Calu3 (cell line): ENCODE data around the gene NEU2. TPM values are rescaled to one million over a fixed set of nuclear protein-coding genes. Genes with fewer than 3 reads are reported as not detected.

Experiments
- BruUV-seq: library from RNA; stranded (reverse); fragments of 400-500 nt; replicated peaks from 2 replicates; lab custom pipeline; 2021; lab: Mats Ljungman, UMichigan
- CTCF ChIA-PET: fragments of 300-600 bp; sonication (Branson Sonifier 250); formaldehyde crosslinking; loops from one replicate; lab custom pipeline; 2022; ENCODE audit warnings: antibody characterized with exemption; lab: Charles Lee
- DNase-seq: peaks from one replicate; pipeline ENCODE4 v3.0.0; 2022
- H3K27ac Mint-ChIP-seq: one replicate; pipeline ENCODE4 v1.8.0; 2022; ENCODE audit warnings: mixed read lengths; ENCODE audit not compliant: unreplicated experiment
- H3K27me3 Mint-ChIP-seq: one replicate; pipeline ENCODE4 v1.8.0; 2022; ENCODE audit warnings: mixed read lengths; ENCODE audit not compliant: unreplicated experiment
- H3K36me3 Mint-ChIP-seq: one replicate; pipeline ENCODE4 v1.8.0; 2022; ENCODE audit warnings: mild to moderate bottlenecking, moderate library complexity, mixed read lengths; ENCODE audit not compliant: insufficient read depth, unreplicated experiment
- H3K4me1 Mint-ChIP-seq: one replicate; pipeline ENCODE4 v1.8.0; 2022; ENCODE audit warnings: mild to moderate bottlenecking, low read depth, mixed read lengths; ENCODE audit not compliant: unreplicated experiment
- H3K4me3 Mint-ChIP-seq: one replicate; pipeline ENCODE4 v1.8.0; 2022; ENCODE audit warnings: mild to moderate bottlenecking, low read depth, moderate library complexity, mixed read lengths; ENCODE audit not compliant: unreplicated experiment
- H3K9me3 Mint-ChIP-seq: one replicate; pipeline ENCODE4 v1.8.0; 2022; ENCODE audit warnings: low read depth, mixed read lengths; ENCODE audit not compliant: unreplicated experiment
- CTCF ChIP-seq: fragments of 200-600 bp; IDR thresholded peaks from one replicate; pipeline ENCODE4 v1.8.0; 2022; ENCODE audit warnings: antibody characterized with exemption; ENCODE audit not compliant: unreplicated experiment
- intact Hi-C: fragments of 100-400 bp; cut with micrococcal nuclease; formaldehyde crosslinking; loops from one replicate; pipeline ENCODE4 v1.10.0; 2022; ENCODE audit not compliant: unreplicated experiment
- total RNA-seq: library from RNA; stranded (reverse); gene quantifications from 2 replicates; pipeline ENCODE4 v1.2.3, GENCODE V29; 2022

Gene NEU2
- total RNA-seq, 1 experiment from 2014 or later, result not detected

GRCh38 chr2:233025706-233026105 is 6.8 kb upstream of the NEU2 start:
- CTCF ChIA-PET, result no interaction called here

GRCh38 chr2:233026198-233026813 is 6.2 kb upstream of the NEU2 start:
- Mint-ChIP-seq H3K9me3 (no peaks in the 10 kb centered on the region), H3K36me3 (peaks cover 5% of the 10 kb centered on the region), H3K27ac (no peak overlapping the region), H3K4me3 (no peak overlapping the region), H3K27me3 (no peaks in the 10 kb centered on the region), H3K4me1 (peaks cover 32% of the 10 kb centered on the region)
- intact Hi-C loops, result loop anchor here (5.0 to 10.0 kb wide), 2 partner anchors 44 to 422 kb away; no protein-coding TSS in a partner anchor
- CTCF ChIA-PET, result interaction anchor here (0.7 kb wide), 1 partner anchor 154 kb away, joined by 5 read pairs; no protein-coding TSS in a partner anchor
- DNase-seq, result no peak
- no TSS peak for BruUV-seq
- no peak for TF ChIP-seq CTCF

More at GRCh38 chr2:233025706-233026105, 6.8 kb upstream of the NEU2 start:
- Mint-ChIP-seq H3K27me3 (no peaks in the 10 kb centered on the region), H3K27ac (no peak overlapping the region), H3K4me1 (peaks cover 34% of the 10 kb centered on the region), H3K4me3 (no peak overlapping the region), H3K36me3 (peaks cover 5% of the 10 kb centered on the region), H3K9me3 (no peaks in the 10 kb centered on the region)
- intact Hi-C loops, result loop anchor here (5.0 to 10.0 kb wide), 2 partner anchors 43 to 421 kb away; no protein-coding TSS in a partner anchor
- no peak for DNase-seq
- no TSS peak for BruUV-seq
- TF ChIP-seq CTCF, result no peak

DNA sequence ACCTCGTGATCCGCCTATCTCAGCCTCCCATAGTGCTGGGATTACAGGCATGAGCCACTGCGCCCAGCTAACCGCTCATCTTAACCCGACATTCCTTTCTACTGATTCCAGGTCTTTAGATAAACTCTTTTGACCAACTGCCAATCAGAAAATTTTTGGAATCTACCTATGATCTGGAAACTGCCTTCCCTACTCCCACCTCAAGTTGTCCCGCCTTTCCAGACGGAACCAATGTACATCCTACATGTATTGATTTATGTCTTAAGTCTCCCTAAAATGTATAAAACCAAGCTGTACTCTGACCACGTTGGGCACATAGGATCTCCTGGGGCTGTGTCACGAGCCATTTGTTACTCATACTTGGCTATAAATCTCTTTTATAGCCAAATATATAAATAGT is 3.2 kb upstream of the NEU2 start:
- Mint-ChIP-seq H3K9me3 (no peaks in the 10 kb centered on the region), H3K36me3 (no peaks in the 10 kb centered on the region), H3K4me1 (peaks cover 23% of the 10 kb centered on the region), H3K27me3 (no peaks in the 10 kb centered on the region), H3K27ac (no peak overlapping the region), H3K4me3 (no peak overlapping the region)
- no peak for TF ChIP-seq CTCF
- CTCF ChIA-PET, result interaction anchor here (0.6 to 1.6 kb wide), 16 partner anchors 16 to 537 kb away, joined by 3 to 12 read pairs (median 4); partner anchors contain the start of genes ATG16L1 and NGEF
- intact Hi-C loops, result loop anchor here (2.0 to 10.0 kb wide), 3 partner anchors 47 to 425 kb away; no protein-coding TSS in a partner anchor
- no peak for DNase-seq
- no TSS peak for BruUV-seq

- no peak for DNase-seq
- CTCF ChIA-PET, result no interaction called here
- Mint-ChIP-seq H3K4me1 (peaks cover 11% of the 10 kb centered on the region), H3K27me3 (no peaks in the 10 kb centered on the region), H3K36me3 (no peaks in the 10 kb centered on the region), H3K9me3 (peaks cover 3% of the 10 kb centered on the region), H3K27ac (no peak overlapping the region), H3K4me3 (no peak overlapping the region)
- intact Hi-C loops, result no loop called here
- no TSS peak for BruUV-seq
- TF ChIP-seq CTCF, result no peak
Measured at GRCh38 chr2:233031556-233032500, 644 bp upstream of the NEU2 start.
